K562 (cell line): ENCODE measurements around the gene ZNF143. TPM values are rescaled to one million over a fixed set of nuclear protein-coding genes. Genes with fewer than 3 reads are reported as not detected.

Experiments
- ARID2 ChIP-seq: fragments of 450-650 bp; IDR thresholded peaks from 2 replicates; pipeline ENCODE4 v1.6.1; 2017; ENCODE audit warnings: antibody characterized with exemption, mild to moderate bottlenecking
- CC2D1A ChIP-seq: fragments of 450-650 bp; IDR thresholded peaks from 2 replicates; pipeline ENCODE4 v1.6.1; 2017; ENCODE audit warnings: mild to moderate bottlenecking
- HIVEP1 ChIP-seq: fragments of 250-450 bp; sonication (Bioruptor Pico); IDR thresholded peaks from 2 replicates; pipeline ENCODE4 v1.4.0; 2020; ENCODE audit warnings: mild to moderate bottlenecking
- KLF6 ChIP-seq: fragments of 250-450 bp; sonication (Bioruptor Pico); IDR thresholded peaks from 2 replicates; pipeline ENCODE4 v1.4.0; 2020; ENCODE audit warnings: mild to moderate bottlenecking, moderate library complexity, borderline replicate concordance
- LEF1 ChIP-seq: fragments of 450-650 bp; IDR thresholded peaks from 2 replicates; pipeline ENCODE4 v1.6.1; 2016; ENCODE audit warnings: mild to moderate bottlenecking
- NRF1 ChIP-seq, 2 experiments: fragments of 450-650 bp; IDR thresholded peaks in 1 of 2; conservative IDR thresholded peaks in 1 of 2; 2 replicates each; pipeline ENCODE4 v1.6.1; 2014; ENCODE audit warnings: mild to moderate bottlenecking in 2 of 2
- RBFOX2 ChIP-seq: fragments of 200-400 bp; formaldehyde crosslinking; IDR thresholded peaks from 2 replicates; pipeline ENCODE4 v1.6.1; 2017; ENCODE audit warnings: low read depth, mild to moderate bottlenecking, low read length, moderate library complexity
- TAF1 ChIP-seq: IDR thresholded peaks from 2 replicates; pipeline ENCODE4 v1.6.1; 2011; ENCODE audit warnings: mild to moderate bottlenecking, low read length, moderate library complexity; ENCODE audit not compliant: insufficient read depth, control insufficient read depth, severe bottlenecking; ENCODE audit errors: extremely low read depth
- ZBTB17 ChIP-seq: fragments of 450-650 bp; formaldehyde crosslinking; IDR thresholded peaks from 2 replicates; pipeline ENCODE4 v1.4.0; 2020; ENCODE audit warnings: mild to moderate bottlenecking
- ZNF282 ChIP-seq: sonication (generic); formaldehyde crosslinking; IDR thresholded peaks from 2 replicates; pipeline ENCODE4 v1.8.1; 2023; ENCODE audit warnings: missing genetic modification reagents
- ZNF644 ChIP-seq: fragments of 200-800 bp; sonication (Bioruptor generic); IDR thresholded peaks from 2 replicates; pipeline ENCODE4 v1.6.1; 2016; ENCODE audit warnings: low read depth, missing genetic modification characterization, missing compliant biosample characterization
- ZNF696 ChIP-seq: fragments of 250-450 bp; sonication (Bioruptor Pico); conservative IDR thresholded peaks from 2 replicates; pipeline ENCODE4 v1.4.0; 2020; ENCODE audit warnings: mild to moderate bottlenecking, moderate library complexity
- ZSCAN32 ChIP-seq: fragments of 450-650 bp; formaldehyde crosslinking; IDR thresholded peaks from 2 replicates; pipeline ENCODE4 v1.4.0; 2020; ENCODE audit warnings: mild to moderate bottlenecking, moderate library complexity
- polyA plus RNA-seq, 8 experiments: library from polyadenylated mRNA; depleted of rRNA in 4 of 8; stranded (reverse) in 5 of 8; unstranded in 3 of 8; fragments of >200 nt; fragmentation: Nextera tagmentation in 2 of 8; fragmentation: Illumina TruSeq in 1 of 8; extraction: Ambion mirVana in 2 of 8; extraction: Trizol in 1 of 8; gene quantifications; 2 replicates each; pipeline versions ENCODE4 v1.2.1 to v1.2.3, GENCODE V29; 2011 to 2014; ENCODE audit warnings: inconsistent platforms in 1 of 8, missing spikeins in 1 of 8
- total RNA-seq, 7 experiments: library from RNA; depleted of rRNA in 6 of 7; stranded (reverse); fragments of >200 nt in 6 of 7; fragmentation: Illumina TruSeq in 2 of 7; extraction: Trizol in 2 of 7; gene quantifications; 2 replicates each; pipeline versions ENCODE4 v1.2.1 to v1.2.3, GENCODE V29; 2011 to 2021; ENCODE audit warnings: low replicate concordance in 1 of 7
- TF ChIP-seq, protein P1 (sequence below): fragments of 450-650 bp; IDR thresholded peaks from 2 replicates; pipeline ENCODE4 v1.7.1; 2018; ENCODE audit warnings: mild to moderate bottlenecking, low read depth; ENCODE audit not compliant: partially characterized antibody
- TF ChIP-seq, protein P2 (sequence below): sonication (generic); formaldehyde crosslinking; IDR thresholded peaks from 2 replicates; pipeline ENCODE4 v1.8.0; 2022; ENCODE audit warnings: missing genetic modification reagents, mild to moderate bottlenecking, borderline replicate concordance
- TF ChIP-seq, protein P3 (sequence below): fragments of 200-800 bp; sonication (Bioruptor generic); IDR thresholded peaks from 2 replicates; pipeline ENCODE4 v1.6.1; 2017; ENCODE audit warnings: missing genetic modification characterization, missing compliant biosample characterization
- TF ChIP-seq, protein P4 (sequence below): sonication (generic); formaldehyde crosslinking; IDR thresholded peaks from 2 replicates; pipeline ENCODE4 v1.8.1; 2023; ENCODE audit warnings: mild to moderate bottlenecking, missing genetic modification reagents, moderate library complexity
- TF ChIP-seq, protein P5 (sequence below): fragments of 450-650 bp; conservative IDR thresholded peaks from 2 replicates; pipeline ENCODE4 v1.6.1; 2016; ENCODE audit warnings: missing genetic modification characterization, low read depth, mild to moderate bottlenecking, control low read depth, missing compliant biosample characterization

ZNF143 gene
- total and polyA plus RNA-seq, 9 of the 15 experiments (the other 6 are each of a cell fraction or from before 2014, with no cell fraction given): 18.4 to 58.5 (median 27.1) TPM

DNA sequence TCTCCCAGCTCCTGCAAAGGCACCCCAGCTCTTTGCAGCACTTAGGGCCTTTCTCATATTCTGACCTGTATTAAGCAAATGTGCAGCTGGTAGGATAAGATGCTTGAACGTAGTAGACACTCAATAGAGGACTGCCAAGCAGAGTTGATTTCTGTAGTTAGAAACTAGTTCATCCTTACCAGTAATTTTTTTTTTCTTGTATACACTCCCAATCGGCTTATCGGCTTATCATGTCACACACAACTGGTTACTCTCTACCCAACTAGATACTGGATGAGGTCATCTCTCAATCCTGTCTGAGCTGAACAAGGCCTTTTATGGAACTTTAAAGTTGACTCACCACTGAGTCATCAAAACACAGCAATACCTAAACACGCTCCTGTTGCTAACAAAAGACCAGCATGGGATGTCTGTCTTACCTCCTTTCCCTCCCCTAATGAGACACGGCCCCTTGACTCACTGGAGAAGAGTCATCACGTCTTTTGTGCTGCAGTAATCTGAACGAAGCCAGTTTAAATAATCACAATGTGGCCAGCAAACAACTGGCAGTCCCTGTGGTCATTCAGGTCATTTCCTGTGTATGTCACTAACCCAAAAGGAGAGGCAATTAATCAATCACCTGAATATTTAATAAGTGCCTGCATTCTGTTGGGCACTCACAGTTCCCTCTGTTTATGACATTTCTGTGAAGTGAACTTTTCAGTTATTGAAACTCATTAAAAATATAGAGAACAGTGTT is 105.2 kb downstream of the ZNF143 start (continued):
- TF ChIP-seq, protein P1, sequence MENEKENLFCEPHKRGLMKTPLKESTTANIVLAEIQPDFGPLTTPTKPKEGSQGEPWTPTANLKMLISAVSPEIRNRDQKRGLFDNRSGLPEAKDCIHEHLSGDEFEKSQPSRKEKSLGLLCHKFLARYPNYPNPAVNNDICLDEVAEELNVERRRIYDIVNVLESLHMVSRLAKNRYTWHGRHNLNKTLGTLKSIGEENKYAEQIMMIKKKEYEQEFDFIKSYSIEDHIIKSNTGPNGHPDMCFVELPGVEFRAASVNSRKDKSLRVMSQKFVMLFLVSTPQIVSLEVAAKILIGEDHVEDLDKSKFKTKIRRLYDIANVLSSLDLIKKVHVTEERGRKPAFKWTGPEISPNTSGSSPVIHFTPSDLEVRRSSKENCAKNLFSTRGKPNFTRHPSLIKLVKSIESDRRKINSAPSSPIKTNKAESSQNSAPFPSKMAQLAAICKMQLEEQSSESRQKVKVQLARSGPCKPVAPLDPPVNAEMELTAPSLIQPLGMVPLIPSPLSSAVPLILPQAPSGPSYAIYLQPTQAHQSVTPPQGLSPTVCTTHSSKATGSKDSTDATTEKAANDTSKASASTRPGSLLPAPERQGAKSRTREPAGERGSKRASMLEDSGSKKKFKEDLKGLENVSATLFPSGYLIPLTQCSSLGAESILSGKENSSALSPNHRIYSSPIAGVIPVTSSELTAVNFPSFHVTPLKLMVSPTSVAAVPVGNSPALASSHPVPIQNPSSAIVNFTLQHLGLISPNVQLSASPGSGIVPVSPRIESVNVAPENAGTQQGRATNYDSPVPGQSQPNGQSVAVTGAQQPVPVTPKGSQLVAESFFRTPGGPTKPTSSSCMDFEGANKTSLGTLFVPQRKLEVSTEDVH: peak; percentile 73
- TF ChIP-seq LEF1 (peak; percentile 91), ZSCAN32 (0 out of 2 replicates have a peak, but pooled peaks have one; percentile 19), ZBTB17 (0 out of 2 replicates have a peak, but pooled peaks have one; percentile 57), NRF1 (conservative IDR thresholded peaks at IDR 0.05 in 1 of 2, IDR thresholded peaks at IDR 0.05 in 1 of 2) (peak in 1 of 2 experiments; percentile 37; a peak in 3 of 4 replicates), KLF6 (CRISPR knock-in tag) (no peak), ZNF696 (CRISPR knock-in tag) (no peak), ZNF282 (no peak), RBFOX2 (peak; percentile 47; the same call in 1 of the 2 replicates), TAF1 (peak; percentile 63), ARID2 (no peak), ZNF644 (tag) (no peak), HIVEP1 (CRISPR knock-in tag) (no peak), CC2D1A (peak; percentile 44; the same call in 1 of the 2 replicates)
- TF ChIP-seq, protein P2, sequence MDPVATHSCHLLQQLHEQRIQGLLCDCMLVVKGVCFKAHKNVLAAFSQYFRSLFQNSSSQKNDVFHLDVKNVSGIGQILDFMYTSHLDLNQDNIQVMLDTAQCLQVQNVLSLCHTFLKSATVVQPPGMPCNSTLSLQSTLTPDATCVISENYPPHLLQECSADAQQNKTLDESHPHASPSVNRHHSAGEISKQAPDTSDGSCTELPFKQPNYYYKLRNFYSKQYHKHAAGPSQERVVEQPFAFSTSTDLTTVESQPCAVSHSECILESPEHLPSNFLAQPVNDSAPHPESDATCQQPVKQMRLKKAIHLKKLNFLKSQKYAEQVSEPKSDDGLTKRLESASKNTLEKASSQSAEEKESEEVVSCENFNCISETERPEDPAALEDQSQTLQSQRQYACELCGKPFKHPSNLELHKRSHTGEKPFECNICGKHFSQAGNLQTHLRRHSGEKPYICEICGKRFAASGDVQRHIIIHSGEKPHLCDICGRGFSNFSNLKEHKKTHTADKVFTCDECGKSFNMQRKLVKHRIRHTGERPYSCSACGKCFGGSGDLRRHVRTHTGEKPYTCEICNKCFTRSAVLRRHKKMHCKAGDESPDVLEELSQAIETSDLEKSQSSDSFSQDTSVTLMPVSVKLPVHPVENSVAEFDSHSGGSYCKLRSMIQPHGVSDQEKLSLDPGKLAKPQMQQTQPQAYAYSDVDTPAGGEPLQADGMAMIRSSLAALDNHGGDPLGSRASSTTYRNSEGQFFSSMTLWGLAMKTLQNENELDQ (CRISPR knock-in tag): no peak
- TF ChIP-seq, protein P3, sequence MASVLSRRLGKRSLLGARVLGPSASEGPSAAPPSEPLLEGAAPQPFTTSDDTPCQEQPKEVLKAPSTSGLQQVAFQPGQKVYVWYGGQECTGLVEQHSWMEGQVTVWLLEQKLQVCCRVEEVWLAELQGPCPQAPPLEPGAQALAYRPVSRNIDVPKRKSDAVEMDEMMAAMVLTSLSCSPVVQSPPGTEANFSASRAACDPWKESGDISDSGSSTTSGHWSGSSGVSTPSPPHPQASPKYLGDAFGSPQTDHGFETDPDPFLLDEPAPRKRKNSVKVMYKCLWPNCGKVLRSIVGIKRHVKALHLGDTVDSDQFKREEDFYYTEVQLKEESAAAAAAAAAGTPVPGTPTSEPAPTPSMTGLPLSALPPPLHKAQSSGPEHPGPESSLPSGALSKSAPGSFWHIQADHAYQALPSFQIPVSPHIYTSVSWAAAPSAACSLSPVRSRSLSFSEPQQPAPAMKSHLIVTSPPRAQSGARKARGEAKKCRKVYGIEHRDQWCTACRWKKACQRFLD (CRISPR knock-in tag): no peak
- TF ChIP-seq, protein P4, sequence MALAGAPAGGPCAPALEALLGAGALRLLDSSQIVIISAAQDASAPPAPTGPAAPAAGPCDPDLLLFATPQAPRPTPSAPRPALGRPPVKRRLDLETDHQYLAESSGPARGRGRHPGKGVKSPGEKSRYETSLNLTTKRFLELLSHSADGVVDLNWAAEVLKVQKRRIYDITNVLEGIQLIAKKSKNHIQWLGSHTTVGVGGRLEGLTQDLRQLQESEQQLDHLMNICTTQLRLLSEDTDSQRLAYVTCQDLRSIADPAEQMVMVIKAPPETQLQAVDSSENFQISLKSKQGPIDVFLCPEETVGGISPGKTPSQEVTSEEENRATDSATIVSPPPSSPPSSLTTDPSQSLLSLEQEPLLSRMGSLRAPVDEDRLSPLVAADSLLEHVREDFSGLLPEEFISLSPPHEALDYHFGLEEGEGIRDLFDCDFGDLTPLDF: no peak
- TF ChIP-seq, protein P5, sequence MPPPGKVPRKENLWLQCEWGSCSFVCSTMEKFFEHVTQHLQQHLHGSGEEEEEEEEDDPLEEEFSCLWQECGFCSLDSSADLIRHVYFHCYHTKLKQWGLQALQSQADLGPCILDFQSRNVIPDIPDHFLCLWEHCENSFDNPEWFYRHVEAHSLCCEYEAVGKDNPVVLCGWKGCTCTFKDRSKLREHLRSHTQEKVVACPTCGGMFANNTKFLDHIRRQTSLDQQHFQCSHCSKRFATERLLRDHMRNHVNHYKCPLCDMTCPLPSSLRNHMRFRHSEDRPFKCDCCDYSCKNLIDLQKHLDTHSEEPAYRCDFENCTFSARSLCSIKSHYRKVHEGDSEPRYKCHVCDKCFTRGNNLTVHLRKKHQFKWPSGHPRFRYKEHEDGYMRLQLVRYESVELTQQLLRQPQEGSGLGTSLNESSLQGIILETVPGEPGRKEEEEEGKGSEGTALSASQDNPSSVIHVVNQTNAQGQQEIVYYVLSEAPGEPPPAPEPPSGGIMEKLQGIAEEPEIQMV: peak; percentile 39; the same call in 1 of the 2 replicates
